LoVo (cell line): ENCODE data around the gene CDC25C.
"Not testable (repeated sequence)": the region's sequence is repeated elsewhere in the genome, so short reads cannot be mapped to it uniquely, and the experiment has no call there.

Experiments
- DNase-seq: peaks from one replicate; pipeline ENCODE4 v3.0.0-alpha.2; 2016; ENCODE audit warnings: low spot score

The CDC25C gene

GRCh38 chr5:138275895-138276294 is 55.7 kb downstream of the CDC25C start:
- no peak for DNase-seq

DNA sequence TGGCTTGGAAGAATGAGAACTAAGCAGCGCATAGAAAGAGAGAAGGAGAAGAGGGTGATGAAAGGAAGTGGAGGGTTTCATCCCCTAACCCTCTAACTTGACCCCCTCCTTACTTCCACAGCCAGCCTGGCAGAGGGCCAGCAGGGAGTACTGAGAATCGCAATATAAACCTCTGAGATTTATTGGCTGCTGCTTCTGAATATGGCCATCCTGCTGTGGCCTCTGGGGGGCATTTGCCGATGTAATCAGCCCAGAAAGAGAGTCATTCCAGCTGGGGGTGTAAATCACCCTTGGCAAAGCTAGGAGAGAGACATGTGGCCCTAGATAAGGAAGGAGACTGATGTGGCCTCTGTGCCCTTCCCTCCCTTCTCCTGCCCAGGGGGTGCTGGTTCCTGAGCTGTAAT is 56.2 kb downstream of the CDC25C start:
- no peak for DNase-seq

- no peak for DNase-seq
Observed at GRCh38 chr5:138274189-138274853, 57.3 kb downstream of the CDC25C start, which contains the start of gene GFRA3. TSS of gene GFRA3 (minus strand) at chr5:138274621. CDS start at chr5:138274424, 197 bp downstream.

- no peak for DNase-seq
Observed at GRCh38 chr5:138273834-138274188, 57.8 kb downstream of the CDC25C start.

GRCh38 chr5:138272681-138273080 is 58.9 kb downstream of the CDC25C start:
- no peak for DNase-seq

DNA sequence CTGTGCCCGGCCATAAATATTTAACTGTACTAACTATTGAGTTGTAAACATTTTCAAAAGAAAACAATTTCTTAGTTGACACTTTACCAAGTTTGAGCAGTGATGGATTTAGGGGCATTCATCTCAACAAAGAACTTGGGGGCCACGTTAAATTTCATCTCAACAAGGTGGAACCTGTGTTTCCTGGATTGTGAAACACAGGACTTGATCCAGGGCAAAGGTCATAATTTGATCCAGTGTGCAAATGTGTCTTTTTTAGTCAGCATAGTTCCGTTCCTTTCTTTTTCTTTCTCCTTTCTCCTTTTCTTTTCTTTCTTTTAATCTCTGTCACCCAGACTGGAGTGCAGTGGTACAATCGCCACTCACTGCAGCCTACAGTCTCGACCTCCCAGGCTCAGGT is 60.3 kb downstream of the CDC25C start:
- DNase-seq = no peak

DNA sequence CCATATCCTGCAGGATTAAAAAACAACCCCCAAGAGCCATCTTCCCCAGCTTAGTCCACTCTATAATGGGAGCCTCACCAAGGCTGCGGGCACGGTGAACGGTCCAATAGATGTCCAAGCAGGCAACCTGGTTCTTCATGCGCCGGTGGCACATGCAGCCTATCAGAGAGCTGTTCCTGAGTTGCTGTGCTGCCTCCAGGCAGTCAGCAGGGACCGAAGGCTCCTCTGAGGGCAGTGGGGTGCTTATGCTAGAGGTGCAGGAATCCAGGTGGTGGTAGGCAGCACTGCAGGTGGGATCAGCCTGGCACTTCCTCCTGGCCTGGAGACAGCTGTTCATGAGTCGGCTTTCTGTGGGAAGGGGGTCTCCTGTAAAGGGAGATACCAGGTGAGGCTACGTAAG is 67.4 kb downstream of the CDC25C start:
- DNase-seq = no peak

DNA sequence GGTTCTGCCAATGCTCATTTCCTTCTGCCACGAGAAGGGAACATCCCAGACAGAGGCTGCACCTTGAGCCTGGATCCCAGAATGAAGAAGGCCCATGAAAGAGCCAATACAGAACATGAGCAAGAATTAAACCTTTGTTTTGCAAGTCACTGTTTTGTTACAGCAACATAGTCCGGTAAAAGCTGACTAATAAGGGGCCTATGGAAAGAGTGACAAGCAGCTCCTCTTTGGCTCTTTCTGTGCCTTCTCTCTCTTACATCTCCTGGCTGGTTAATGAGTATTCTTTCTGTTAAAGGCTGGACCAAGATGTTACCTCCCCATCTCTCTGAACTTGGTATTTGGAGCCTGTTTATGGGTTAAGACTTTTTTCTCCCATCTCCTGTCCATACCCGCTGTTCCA is 68.0 kb downstream of the CDC25C start:
- no peak for DNase-seq

- no peak for DNase-seq
Observed at GRCh38 chr5:138258704-138259292, 72.8 kb downstream of the CDC25C start.

GRCh38 chr5:138257583-138257982 is 74.0 kb downstream of the CDC25C start:
- no peak for DNase-seq

GRCh38 chr5:138252944-138253343 is 78.7 kb downstream of the CDC25C start:
- no peak for DNase-seq

DNA sequence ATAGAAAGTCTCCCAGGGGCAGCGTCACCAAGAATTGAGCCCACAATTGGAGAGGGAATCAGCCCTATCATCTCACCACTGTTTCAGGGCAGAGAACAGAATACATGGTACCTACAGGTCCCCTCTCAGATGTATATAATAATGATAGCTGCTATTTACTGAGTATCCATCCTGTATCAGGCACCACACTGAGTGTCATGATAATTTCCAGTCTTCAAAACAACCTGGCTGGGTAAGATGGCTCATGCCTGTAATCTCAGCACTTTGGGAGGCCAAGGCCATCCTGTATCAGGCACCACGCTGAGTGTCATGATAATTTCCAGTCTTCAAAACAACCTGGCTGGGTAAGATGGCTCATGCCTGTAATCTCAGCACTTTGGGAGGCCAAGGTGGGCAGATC is 83.8 kb downstream of the CDC25C start:
- not testable (repeated sequence) for DNase-seq

GRCh38 chr5:138246822-138247221 is 84.8 kb downstream of the CDC25C start:
- no peak for DNase-seq

- no peak for DNase-seq
Observed at GRCh38 chr5:138246334-138246733, 85.3 kb downstream of the CDC25C start.

DNA sequence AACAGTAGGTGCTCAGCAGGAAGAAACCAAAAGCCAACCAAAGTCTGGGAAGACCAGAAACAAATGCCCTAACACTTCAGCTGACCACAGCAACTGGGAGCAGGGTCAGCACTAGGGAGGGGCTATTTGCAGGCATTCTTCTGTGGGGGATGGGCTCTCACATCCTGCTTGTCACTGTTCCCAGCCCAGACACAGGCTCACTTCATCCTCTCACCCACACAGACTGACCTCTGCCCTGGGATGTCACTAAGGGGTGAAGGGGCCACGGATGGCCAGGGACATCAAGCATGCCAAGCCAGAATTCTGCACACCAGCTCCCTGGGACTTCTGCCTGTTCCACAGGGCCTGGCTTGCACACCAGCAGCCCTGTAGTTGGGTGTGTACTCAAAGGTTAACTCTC is 85.9 kb downstream of the CDC25C start:
- no peak for DNase-seq

DNA sequence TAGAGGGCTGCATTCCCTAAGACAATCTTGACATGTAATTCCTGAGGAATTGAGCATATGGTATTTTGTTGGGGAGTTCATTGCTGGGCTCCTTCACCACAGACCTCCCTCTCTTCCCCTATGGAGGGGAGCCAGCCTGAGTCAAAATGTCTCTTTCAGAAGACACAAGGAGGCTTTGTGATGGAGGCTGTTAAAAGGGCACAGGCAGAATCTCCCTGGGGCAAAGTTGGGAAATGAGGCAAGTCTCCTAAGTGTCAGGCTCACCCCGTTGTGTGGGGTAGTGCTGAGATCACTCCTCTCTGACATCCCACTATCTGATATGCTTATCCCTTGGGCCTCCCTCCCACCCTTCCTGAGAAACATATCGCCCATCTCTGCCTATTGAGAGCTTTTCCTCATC is 87.8 kb downstream of the CDC25C start:
- DNase-seq = no peak

DNA sequence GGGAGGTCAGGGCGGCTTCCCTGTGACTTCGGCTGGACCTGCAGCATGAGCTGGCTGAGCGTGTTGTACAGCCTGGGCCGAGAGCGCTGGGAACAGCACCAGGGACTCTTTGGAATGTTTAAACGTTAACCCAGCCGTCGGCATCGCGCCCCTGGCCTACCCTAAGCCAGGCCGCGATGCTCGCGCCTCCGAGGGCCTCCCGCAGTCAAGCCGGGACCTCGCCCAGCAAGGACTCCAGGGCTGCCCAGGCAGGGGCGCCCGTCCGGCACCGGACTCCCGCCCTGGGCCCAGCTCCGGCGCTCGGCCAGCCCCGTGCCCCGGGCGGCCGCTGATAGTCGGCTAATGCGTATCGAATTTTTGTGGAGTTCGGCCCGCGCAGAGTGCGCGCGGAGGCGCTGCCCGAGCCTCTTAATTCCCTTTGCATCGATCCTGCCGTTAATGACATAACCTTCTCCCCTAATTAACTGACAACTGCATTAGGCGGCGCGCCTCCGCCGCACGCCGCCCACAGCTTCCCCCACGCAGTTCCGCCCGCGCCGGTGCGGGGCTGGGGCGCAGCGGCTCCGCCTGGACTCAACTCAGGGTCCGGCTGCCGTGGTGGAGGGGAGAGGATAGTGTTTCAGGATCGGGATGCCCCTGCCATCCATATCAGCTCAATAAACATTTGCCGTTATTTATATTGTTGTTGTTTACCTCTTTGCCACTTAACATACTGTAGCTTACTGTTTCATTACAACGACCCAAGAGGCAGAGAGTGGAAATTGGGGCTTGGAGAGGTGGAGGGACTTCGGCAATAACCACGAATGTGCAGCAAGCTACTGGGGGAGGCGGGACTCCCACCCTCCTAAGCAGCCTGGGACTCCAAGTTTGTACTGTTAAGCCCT is 89.7 kb downstream of the CDC25C start:
- no peak for DNase-seq

GRCh38 chr5:138240650-138241385 is 90.8 kb downstream of the CDC25C start:
- no peak for DNase-seq

DNA sequence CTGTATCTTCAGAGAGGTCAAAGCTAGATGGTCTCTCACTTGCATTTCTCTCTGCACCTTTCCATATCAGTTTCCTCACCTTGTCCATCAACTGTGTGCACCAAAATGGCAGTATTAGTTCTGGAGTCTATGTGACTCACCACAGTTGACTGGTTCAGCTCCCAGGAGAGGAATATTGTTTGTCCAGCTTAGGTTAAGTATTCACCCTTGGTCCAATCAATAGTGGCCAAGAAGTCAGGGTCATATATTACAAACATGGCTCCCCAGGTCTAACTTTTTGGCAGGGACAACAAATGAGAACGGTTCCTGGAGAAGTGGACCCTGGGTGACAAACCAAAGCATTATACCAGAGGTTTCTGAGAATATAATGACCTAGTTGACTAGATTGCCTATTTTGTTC is 93.6 kb downstream of the CDC25C start:
- no peak for DNase-seq
